Measurements from ENCODE around the gene DYNLL2. TPM values are rescaled to one million over a fixed set of nuclear protein-coding genes. Genes with fewer than 3 reads are reported as not detected.
"Not testable (repeated sequence)": the region's sequence is repeated elsewhere in the genome, so short reads cannot be mapped to it uniquely, and the experiment has no call there.

The DYNLL2 gene
- total RNA-seq: 10 to 100 TPM; 50.5 to 51.0 TPM
- long read RNA-seq, partial matches to known transcripts: 0 of 1 reads
- long read RNA-seq, other reads (novel, unspliced or antisense): 1 of 1 reads

GRCh38 chr17:58082870-58083490, at the start of gene DYNLL2:
DYNLL2 (plus strand) TSS chr17:58083419; CDS start chr17:58087091, 3,672 bp downstream.
- intact Hi-C loops (cut with DNase I): no loop called here
- peak; percentile 95 for DNase-seq
- ATAC-seq: peak; percentile 94

DNA sequence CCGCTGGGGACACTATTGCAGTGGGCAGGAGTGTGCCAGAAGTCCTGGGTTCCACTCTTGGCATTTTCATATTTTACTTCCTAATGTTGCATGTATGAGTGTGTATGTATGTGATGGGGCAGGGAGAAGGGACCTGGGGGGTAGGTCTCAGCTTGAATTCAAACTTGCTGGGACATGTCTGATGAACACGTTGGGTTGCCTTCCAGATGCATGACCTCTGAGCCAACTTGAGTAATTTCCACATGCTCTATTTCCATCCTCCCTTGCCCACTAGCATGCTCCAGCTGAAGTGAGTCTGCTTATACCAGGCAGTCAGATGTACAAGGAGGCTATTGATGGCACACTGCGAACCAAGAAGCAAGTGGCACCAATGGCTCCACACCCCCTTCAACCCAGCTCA, 43.2 kb upstream of the DYNLL2 start:
- DNase-seq (no peak), ATAC-seq (no peak)
- intact Hi-C loops (cut with DNase I): no loop called here

GRCh38 chr17:58040386-58040785, 42.8 kb upstream of the DYNLL2 start:
- DNase-seq (no peak), ATAC-seq (no peak)
- intact Hi-C loops (cut with DNase I): no loop called here

DNA sequence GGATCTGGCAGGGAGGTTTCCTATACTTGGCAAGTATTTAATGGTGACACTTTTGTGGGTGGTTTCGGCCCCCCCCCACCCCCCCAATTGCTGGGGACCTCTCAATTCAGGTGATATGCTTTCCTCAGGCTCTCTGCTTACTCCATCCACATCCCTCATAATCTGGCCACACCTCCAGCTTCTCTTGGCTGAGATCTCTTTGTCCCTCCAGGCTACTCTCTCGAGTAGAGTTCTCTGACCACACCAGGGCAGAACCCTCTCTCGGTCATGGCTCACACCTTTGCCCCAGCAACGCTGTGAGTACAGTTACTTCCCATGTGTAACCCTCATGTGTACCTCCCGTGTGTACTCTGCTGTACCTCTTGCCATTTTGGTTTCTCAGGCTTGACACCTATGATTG, 42.1 kb upstream of the DYNLL2 start:
- ATAC-seq: no peak
- intact Hi-C loops (cut with DNase I): no loop called here
- no peak for DNase-seq

DNA sequence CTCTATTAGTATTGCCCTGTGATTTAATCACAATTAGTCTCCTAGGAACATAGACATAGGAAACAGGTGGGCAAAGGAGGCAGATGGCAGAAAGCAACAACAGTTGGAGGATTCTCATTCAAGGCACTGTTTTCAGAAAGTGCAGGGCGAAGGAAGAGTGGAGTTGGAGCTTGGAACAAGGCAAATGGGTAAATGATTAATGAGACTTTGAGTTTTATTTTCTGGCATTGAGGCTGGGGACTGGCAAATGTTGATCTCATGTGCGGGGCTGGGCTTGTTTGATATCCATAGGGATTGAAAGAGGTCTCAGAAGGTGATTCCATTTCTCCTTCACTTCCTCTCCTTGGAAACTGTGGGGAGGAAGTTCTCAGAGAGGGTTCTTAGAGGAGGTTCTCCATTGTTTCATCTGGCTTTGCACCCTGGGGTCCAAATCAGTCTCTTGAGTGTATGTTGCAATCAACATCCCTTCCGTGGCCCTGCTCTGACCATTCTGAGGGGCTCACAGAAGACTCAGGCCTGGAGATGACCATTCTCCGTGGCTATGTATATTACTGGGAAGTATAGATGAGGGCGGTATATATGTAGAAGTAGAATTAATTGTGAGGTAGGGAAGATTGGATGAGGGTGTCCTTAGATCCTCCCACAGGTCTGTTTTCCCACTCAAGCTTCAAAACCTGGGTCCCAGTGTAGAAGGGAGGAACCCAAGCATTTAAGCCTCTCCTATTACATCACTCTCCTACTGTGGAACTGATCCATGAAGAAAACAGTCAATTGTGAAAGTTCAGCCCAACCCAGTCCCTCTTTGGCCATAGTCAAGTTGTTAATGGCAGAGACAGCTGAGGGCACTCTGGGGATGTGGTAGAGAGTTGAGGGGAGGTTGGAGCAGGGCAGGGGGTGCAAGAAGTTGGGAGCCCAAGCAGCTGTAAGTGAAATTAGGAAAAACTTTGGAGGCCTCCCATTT, 39.7 kb upstream of the DYNLL2 start:
- ATAC-seq (no peak), DNase-seq (no peak)
- intact Hi-C loops (cut with DNase I): no loop called here

DNA sequence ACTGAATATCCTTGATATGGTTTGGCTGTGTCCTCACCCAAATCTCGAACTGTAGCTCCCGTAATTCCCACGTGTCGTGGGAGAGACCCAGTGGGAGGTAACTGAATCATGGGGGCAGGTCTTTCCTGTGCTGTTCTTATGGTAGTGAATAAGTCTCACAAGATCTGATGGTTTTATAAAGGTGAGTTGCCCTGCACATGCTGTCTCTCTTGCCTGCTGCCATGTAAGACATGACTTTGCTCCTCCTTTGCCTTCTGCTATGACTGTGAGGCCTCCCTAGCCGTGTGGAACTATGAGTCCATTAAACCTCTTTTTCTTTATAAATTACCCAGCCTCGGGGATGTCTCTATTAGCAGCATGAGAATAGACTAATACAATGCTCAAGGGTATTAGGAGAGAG, 39.0 kb upstream of the DYNLL2 start:
- DNase-seq; ATAC-seq; intact Hi-C loops (cut with DNase I): not testable (repeated sequence)

DNA sequence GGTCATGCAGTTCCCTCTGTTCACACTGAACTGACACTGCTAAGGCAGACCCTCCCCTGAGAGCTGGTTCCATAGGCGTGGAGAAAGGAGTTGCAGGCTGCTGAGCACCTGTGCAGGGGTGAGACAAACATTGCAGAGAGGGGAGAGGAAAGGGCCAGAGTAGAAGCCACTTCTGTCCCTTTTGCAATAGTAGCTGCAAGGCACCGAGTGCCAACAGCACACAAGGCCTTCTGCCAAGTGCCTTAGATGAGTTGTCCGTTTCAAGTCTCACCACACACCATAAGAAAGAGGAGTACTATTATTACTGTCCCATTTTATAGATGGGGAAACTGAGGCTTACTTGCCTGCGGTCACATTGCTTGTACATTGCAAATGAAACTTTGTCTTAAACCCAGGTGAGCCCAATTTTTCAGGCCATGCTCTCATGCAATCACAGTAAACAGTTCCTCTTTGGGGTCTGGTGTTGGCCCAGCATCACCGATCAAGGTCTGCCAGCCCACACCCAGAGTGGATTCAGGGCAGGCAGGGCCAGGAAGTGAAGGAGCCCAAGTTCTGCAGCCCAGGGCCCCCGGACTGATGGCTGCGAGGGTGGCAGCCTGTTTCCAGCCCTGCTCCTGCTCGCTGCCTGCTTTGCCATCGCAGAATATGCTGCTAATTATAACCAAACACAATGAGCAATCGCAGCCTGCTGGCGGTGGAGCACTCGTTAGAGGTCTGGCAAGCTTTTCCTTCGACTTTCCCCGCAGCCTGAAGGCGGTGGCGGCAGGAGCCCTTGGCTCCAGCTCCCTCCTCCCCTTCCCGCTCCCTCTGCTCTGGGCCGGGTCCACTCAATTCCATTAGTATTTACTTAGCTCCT, 36.8 kb upstream of the DYNLL2 start:
- intact Hi-C loops (cut with DNase I): no loop called here
- peak; percentile 67 to 68 for ATAC-seq
- DNase-seq: no peak

- DNase-seq: no peak
- ATAC-seq: no peak
- intact Hi-C loops (cut with DNase I): no loop called here
These were observed 35.7 kb upstream of the DYNLL2 start for GRCh38 chr17:58047376-58048150.

DNA sequence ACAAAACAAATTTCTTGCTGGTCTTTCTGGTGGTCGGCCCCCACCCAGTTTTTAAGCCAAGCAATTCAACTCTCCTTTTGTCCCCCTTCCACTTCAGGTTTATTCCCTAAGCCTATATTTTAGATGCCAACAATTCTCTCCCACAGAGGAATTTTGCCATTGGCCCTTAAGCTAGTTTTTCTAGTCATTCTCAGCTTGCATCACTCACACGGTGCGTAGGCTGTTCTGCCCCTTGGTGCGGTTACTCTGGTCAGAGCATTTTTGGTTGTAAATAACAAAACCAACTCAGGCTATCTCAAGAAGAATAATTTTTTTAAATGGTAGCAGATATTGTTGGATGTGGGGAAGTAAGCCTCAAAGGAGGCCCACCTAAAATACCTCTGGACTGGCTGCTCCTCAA, 33.7 kb upstream of the DYNLL2 start:
- intact Hi-C loops (cut with DNase I): no loop called here
- DNase-seq (no peak), ATAC-seq (no peak)

DNA sequence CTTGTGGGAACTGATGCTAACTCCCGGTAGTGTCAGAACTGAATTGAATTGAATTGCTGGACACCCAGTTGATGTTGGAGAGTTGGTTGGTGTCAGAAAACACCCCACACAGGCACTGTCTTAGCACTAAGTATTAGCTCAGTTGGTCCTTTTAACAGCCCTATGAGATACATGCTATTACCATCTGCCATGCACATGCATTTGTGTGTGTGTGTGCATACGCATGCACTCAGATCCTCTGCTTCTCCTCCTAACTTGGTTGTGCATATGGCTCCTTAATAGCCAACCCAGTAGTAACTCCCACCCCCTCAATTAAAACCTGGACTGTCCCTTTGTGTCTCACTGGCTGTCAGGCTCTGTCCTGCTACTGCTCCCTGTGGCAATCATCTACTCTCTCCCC, 32.3 kb upstream of the DYNLL2 start:
- intact Hi-C loops (cut with DNase I): no loop called here
- ATAC-seq (no peak), DNase-seq (no peak)

GRCh38 chr17:58051468-58051867, 31.8 kb upstream of the DYNLL2 start:
- ATAC-seq: no peak
- no peak for DNase-seq
- intact Hi-C loops (cut with DNase I): no loop called here

- no peak for ATAC-seq
- intact Hi-C loops (cut with DNase I): no loop called here
- DNase-seq: no peak
These were observed 30.8 kb upstream of the DYNLL2 start for GRCh38 chr17:58052407-58052806.

DNA sequence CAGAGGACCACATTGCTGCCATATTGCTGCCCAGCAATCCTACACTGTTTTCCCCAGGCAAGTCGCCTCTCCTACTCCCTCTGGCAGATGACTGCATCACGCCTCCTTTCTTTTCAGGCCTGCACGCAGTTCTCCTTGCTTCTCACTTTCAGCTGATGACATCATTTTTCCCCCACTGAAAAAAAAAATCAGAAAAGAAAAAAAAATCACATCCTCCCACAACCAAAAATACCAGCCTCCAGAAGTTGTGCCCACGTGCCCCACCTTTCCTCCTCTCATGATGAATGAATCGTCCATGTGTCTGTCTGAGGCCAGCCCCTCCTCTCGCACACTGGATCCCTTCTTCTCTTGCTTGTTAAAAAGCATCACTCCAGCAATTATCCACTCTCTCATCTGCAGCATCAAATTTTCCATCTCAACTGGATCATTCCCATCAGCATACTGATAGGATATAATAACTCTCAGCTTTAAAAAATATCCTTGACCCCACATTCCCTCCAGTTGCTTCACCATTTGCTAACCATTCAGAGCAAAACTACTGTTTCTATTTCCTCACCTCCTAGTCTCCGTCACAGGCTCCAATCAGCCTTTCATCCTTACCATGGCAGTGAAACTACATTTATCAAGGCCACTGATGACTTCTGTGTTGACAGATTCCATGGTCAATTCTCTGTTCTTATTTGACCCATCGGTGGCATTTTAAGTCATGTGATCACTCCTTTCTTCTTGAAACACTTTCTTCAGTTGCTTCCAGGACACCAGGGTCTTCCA, 30.1 kb upstream of the DYNLL2 start:
- intact Hi-C loops (cut with DNase I): no loop called here
- no peak for ATAC-seq
- no peak for DNase-seq

DNA sequence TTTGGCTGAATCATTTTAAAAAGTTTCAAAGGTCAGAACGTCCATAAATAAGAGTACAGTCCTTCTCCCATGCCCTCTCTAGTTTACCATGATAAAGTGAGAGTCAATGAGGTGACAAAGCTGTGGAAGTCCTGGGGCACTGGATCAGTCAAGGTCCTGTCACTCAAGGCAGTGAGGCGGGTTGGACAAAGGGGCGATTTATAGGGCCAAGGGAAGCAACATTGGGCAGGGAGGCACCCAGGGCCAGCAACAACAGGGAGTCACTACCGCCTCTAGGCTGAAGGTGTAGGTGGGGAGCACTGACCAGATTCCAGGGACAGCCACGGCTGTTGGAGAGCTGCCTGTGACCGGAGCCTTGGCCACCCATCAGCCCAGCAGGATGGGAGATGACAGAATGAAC, 28.6 kb upstream of the DYNLL2 start:
- no peak for ATAC-seq
- DNase-seq: no peak
- intact Hi-C loops (cut with DNase I): no loop called here

GRCh38 chr17:58056476-58056875, 26.7 kb upstream of the DYNLL2 start:
- intact Hi-C loops (cut with DNase I): no loop called here
- ATAC-seq (no peak), DNase-seq (no peak)

GRCh38 chr17:58059141-58059540, 24.1 kb upstream of the DYNLL2 start:
- intact Hi-C loops (cut with DNase I): no loop called here
- ATAC-seq: no peak
- DNase-seq: no peak

GRCh38 chr17:58060596-58061191, 22.5 kb upstream of the DYNLL2 start:
- intact Hi-C loops (cut with DNase I): no loop called here
- peak; percentile 69 for DNase-seq
- ATAC-seq: peak; percentile 96 to 97

- intact Hi-C loops (cut with DNase I): no loop called here
- ATAC-seq: no peak
- DNase-seq: no peak
These were observed 21.5 kb upstream of the DYNLL2 start for GRCh38 chr17:58061672-58062071.
